Thyroid gland (tissue), 4 donors: ENCODE results near the gene HSPA1A.

Source experiments
- CTCF ChIP-seq, 6 experiments: fragments of 200-600 bp in 3 of 6; fragments of 450-650 bp in 3 of 6; sonication (generic) in 3 of 6; IDR thresholded peaks; one replicate each; pipeline ENCODE4 v1.5.1; 2016 to 2019; ENCODE audit warnings: antibody characterized with exemption in 6 of 6, mild to moderate bottlenecking in 2 of 6, inconsistent platforms in 1 of 6, moderate library complexity in 1 of 6
- POLR2A ChIP-seq, 2 donors: fragments of 450-650 bp; IDR thresholded peaks; one replicate each; pipeline ENCODE4 v1.6.1; 2017; ENCODE audit warnings: antibody characterized with exemption in 2 of 2, mild to moderate bottlenecking in 2 of 2, moderate library complexity in 1 of 2

DNA sequence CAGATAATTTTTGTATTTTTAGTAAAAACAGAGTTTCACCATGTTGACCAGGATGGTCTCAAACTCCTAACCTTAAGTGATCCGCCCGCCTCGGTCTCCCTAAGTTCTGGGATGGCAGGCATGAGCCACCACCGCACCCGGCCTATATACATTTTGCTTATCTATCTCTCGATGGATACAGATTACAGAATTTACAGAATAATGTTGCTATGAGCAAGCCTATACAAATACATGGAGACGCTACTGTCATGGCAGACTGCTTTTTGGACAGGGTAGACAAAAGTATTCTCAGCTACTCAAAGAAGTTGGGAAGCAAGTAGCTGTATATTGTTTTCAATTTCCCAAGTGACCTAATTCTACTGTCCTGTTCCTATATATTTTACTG is 1.9 kb upstream of the HSPA1A start:
- no peak for TF ChIP-seq POLR2A (IDR thresholded peaks at IDR 0.05)
- TF ChIP-seq CTCF (IDR thresholded peaks at IDR 0.05), result no peak
